Measurements from ENCODE around the gene SNAPC3.

DNA sequence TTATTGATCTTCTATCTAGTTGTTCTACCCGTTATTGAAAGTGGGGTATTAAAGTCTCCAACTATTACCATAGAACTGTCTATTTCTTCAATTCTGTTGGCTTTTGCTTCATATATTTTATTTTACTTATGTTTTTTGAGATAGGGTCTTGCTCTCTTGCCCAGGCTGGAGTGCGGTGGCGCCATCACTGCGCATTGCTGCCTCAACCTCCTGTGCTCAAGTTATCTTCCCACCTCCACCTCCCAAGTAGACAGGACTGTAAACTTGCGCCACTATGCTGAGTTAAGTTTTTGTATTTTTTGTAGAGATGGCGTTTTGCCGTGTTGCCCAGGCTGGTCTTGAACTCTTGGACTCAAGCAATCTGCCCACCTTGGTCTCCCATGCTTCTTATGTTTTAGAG lies 16.2 kb downstream of the SNAPC3 start:
- TF ChIP-seq POLR2AphosphoS5 (IDR thresholded peaks at IDR 0.05) (no peak), EZH2 (IDR thresholded peaks at IDR 0.05; ENCODE audit: borderline replicate concordance, insufficient read depth, low read length, poor library complexity, severe bottlenecking) (no peak), TAF1 (IDR thresholded peaks at IDR 0.05; ENCODE audit: low read depth) (no peak), SMC3 (conservative IDR thresholded peaks at IDR 0.05; ENCODE audit: poor library complexity) (no peak), EP300 (conservative IDR thresholded peaks at IDR 0.05; ENCODE audit: poor library complexity, severe bottlenecking) (no peak), RAD21 (conservative IDR thresholded peaks at IDR 0.05) (no peak), MXI1 (conservative IDR thresholded peaks at IDR 0.05; ENCODE audit: poor library complexity, severe bottlenecking) (no peak)
- TF ChIP-seq, protein P1, sequence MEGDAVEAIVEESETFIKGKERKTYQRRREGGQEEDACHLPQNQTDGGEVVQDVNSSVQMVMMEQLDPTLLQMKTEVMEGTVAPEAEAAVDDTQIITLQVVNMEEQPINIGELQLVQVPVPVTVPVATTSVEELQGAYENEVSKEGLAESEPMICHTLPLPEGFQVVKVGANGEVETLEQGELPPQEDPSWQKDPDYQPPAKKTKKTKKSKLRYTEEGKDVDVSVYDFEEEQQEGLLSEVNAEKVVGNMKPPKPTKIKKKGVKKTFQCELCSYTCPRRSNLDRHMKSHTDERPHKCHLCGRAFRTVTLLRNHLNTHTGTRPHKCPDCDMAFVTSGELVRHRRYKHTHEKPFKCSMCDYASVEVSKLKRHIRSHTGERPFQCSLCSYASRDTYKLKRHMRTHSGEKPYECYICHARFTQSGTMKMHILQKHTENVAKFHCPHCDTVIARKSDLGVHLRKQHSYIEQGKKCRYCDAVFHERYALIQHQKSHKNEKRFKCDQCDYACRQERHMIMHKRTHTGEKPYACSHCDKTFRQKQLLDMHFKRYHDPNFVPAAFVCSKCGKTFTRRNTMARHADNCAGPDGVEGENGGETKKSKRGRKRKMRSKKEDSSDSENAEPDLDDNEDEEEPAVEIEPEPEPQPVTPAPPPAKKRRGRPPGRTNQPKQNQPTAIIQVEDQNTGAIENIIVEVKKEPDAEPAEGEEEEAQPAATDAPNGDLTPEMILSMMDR (IDR thresholded peaks at IDR 0.05; ENCODE audit: poor library complexity, severe bottlenecking) = no peak
- TF ChIP-seq, protein P2, sequence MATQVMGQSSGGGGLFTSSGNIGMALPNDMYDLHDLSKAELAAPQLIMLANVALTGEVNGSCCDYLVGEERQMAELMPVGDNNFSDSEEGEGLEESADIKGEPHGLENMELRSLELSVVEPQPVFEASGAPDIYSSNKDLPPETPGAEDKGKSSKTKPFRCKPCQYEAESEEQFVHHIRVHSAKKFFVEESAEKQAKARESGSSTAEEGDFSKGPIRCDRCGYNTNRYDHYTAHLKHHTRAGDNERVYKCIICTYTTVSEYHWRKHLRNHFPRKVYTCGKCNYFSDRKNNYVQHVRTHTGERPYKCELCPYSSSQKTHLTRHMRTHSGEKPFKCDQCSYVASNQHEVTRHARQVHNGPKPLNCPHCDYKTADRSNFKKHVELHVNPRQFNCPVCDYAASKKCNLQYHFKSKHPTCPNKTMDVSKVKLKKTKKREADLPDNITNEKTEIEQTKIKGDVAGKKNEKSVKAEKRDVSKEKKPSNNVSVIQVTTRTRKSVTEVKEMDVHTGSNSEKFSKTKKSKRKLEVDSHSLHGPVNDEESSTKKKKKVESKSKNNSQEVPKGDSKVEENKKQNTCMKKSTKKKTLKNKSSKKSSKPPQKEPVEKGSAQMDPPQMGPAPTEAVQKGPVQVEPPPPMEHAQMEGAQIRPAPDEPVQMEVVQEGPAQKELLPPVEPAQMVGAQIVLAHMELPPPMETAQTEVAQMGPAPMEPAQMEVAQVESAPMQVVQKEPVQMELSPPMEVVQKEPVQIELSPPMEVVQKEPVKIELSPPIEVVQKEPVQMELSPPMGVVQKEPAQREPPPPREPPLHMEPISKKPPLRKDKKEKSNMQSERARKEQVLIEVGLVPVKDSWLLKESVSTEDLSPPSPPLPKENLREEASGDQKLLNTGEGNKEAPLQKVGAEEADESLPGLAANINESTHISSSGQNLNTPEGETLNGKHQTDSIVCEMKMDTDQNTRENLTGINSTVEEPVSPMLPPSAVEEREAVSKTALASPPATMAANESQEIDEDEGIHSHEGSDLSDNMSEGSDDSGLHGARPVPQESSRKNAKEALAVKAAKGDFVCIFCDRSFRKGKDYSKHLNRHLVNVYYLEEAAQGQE (IDR thresholded peaks at IDR 0.05; ENCODE audit: borderline replicate concordance) = no peak
